Measurements from ENCODE around the gene NR2F2. TPM values are rescaled to one million over a fixed set of nuclear protein-coding genes. Genes with fewer than 3 reads are reported as not detected.

Gene NR2F2
- total RNA-seq, 1 donor from 2014 or later: 32.1 TPM

DNA sequence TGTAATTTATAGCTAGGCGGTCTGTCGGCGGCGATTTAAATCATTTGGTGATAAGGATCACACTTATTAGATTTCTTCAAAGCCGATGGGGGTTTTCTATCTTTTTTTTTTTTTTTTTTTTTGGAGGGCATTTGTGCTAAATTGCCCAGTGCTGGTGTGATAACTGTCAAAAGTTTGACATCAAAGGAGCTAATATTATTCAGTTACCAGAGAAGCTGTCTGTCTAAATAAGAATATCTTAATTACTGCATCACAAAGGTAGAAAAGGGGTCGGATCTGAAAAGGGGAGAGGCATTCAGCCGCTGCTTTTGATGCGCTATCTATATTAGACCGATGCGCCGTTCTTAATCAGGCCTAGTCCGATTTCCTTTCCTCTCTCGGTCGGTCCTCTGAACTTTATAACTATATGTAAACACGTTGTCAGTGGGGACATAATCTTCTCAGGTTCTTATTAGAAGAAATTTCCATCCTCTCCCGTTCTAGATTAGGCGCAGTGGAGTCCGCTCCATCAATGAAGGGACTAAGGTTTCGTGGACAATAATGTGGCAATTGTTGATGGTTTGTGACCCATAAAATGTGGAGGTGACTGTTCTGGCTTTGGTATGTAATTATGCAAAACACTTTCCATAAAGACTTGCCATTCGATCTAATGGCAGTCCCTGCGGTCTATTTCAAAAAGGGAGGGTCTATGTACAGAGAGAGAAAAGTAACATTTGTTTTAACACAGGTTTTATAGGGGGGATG is 31.7 kb downstream of the NR2F2 start:
- H3K4me3 ChIP-seq: peak overlapping the region; percentile 61
- peak overlapping the region; percentile 98 for H3K4me2 ChIP-seq
- DNase-seq (ENCODE audit: low spot score): peak; percentile 79
- peaks cover 97% of the 10 kb centered on the region for H3K27me3 ChIP-seq
- no peak overlapping the region for H2AFZ ChIP-seq (replicated peaks)
- peaks cover 23% of the 10 kb centered on the region for H3K79me2 ChIP-seq (ENCODE audit: low read depth)
- Mint-ChIP-seq H3K27ac (no peak overlapping the region), H3K9me3 (no peaks in the 10 kb centered on the region), H3K36me3 (no peaks in the 10 kb centered on the region), H3K4me3 (peak overlapping the region; percentile 84), H3K4me1 (peaks cover 75% of the 10 kb centered on the region), H3K27me3 (ENCODE audit: insufficient read depth, low read depth) (peaks cover 79% of the 10 kb centered on the region)
- H3K36me3 ChIP-seq: no peaks in the 10 kb centered on the region
- no peak overlapping the region for H3K27ac ChIP-seq
- peaks cover 34% of the 10 kb centered on the region for H4K20me1 ChIP-seq (ENCODE audit: low read depth)
- H3F3A ChIP-seq (ENCODE audit: low read depth): peaks cover 78% of the 10 kb centered on the region
- no peaks in the 10 kb centered on the region for H3K9me3 ChIP-seq (ENCODE audit: low read depth)
- peaks cover 90% of the 10 kb centered on the region for H3K4me1 ChIP-seq
- TF ChIP-seq CTCF (IDR thresholded peaks at IDR 0.05): no peak
- TF ChIP-seq EZH2phosphoT487 (IDR thresholded peaks at IDR 0.05): peak; percentile 59
- peak; percentile 12 for TF ChIP-seq EZH2 (IDR thresholded peaks at IDR 0.05)
- no peak overlapping the region for H3K9ac ChIP-seq

- Histone ChIP-seq H3K4me3 (peak overlapping the region; percentile 61), H3K9me3 (ENCODE audit: low read depth) (no peaks in the 10 kb centered on the region), H2AFZ (replicated peaks) (no peak overlapping the region), H3K9ac (no peak overlapping the region), H3K36me3 (no peaks in the 10 kb centered on the region), H4K20me1 (ENCODE audit: low read depth) (peaks cover 42% of the 10 kb centered on the region), H3K4me2 (peak overlapping the region; percentile 98), H3K4me1 (peaks cover 90% of the 10 kb centered on the region), H3K27ac (no peak overlapping the region), H3K27me3 (peaks cover 97% of the 10 kb centered on the region), H3K79me2 (ENCODE audit: low read depth) (peaks cover 17% of the 10 kb centered on the region), H3F3A (ENCODE audit: low read depth) (peaks cover 86% of the 10 kb centered on the region)
- peaks cover 80% of the 10 kb centered on the region for H3K27me3 Mint-ChIP-seq (ENCODE audit: insufficient read depth, low read depth)
- peak overlapping the region; percentile 84 for H3K4me3 Mint-ChIP-seq
- TF ChIP-seq EZH2phosphoT487 (IDR thresholded peaks at IDR 0.05): no peak
- TF ChIP-seq EZH2 (IDR thresholded peaks at IDR 0.05): peak; percentile 60
- TF ChIP-seq CTCF (IDR thresholded peaks at IDR 0.05): peak; percentile 16
- no peak overlapping the region for H3K27ac Mint-ChIP-seq
- peaks cover 76% of the 10 kb centered on the region for H3K4me1 Mint-ChIP-seq
- H3K36me3 Mint-ChIP-seq: no peaks in the 10 kb centered on the region
- H3K9me3 Mint-ChIP-seq: no peaks in the 10 kb centered on the region
- peak; percentile 91 for DNase-seq (ENCODE audit: low spot score)
Measured at GRCh38 chr15:96362755-96363651, 32.5 kb downstream of the NR2F2 start.

DNA sequence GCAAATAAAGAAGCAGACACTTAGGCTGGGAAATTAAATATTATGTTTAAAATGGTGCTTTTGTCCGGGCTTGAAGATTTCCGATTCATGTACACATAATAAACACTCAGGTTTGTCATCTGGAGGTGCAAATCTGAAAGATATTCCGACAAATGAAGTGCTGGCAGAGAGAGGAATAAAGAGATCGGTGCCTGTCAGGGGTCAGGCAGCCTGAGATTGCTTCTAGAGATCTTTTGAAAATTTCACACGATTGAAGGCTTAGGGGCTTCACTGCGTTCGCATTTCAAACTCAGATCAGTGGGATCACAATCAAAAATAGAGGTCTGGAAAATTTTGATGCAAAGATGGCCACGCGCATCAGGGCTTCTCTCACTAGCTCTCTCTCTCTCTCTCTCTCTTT is 33.2 kb downstream of the NR2F2 start:
- H3F3A ChIP-seq (ENCODE audit: low read depth): peaks cover 92% of the 10 kb centered on the region
- Mint-ChIP-seq H3K4me3 (peak overlapping the region; percentile 84), H3K4me1 (peaks cover 76% of the 10 kb centered on the region), H3K27ac (no peak overlapping the region), H3K36me3 (no peaks in the 10 kb centered on the region), H3K27me3 (ENCODE audit: insufficient read depth, low read depth) (peaks cover 80% of the 10 kb centered on the region), H3K9me3 (no peaks in the 10 kb centered on the region)
- no peaks in the 10 kb centered on the region for H3K9me3 ChIP-seq (ENCODE audit: low read depth)
- H3K36me3 ChIP-seq: no peaks in the 10 kb centered on the region
- H3K4me1 ChIP-seq: peaks cover 90% of the 10 kb centered on the region
- TF ChIP-seq EZH2phosphoT487 (IDR thresholded peaks at IDR 0.05): peak; percentile 25
- peak; percentile 39 for TF ChIP-seq EZH2 (IDR thresholded peaks at IDR 0.05)
- no peak for TF ChIP-seq CTCF (IDR thresholded peaks at IDR 0.05)
- H2AFZ ChIP-seq (replicated peaks): no peak overlapping the region
- peak; percentile 20 for DNase-seq (ENCODE audit: low spot score)
- peaks cover 97% of the 10 kb centered on the region for H3K27me3 ChIP-seq
- H3K4me2 ChIP-seq: peak overlapping the region; percentile 98
- H3K4me3 ChIP-seq: peak overlapping the region; percentile 61
- H3K27ac ChIP-seq: no peak overlapping the region
- no peak overlapping the region for H3K9ac ChIP-seq
- peaks cover 40% of the 10 kb centered on the region for H4K20me1 ChIP-seq (ENCODE audit: low read depth)
- H3K79me2 ChIP-seq (ENCODE audit: low read depth): peaks cover 11% of the 10 kb centered on the region
